K562 treated with DMSO at 1 percent for 48 hours (cell line): ENCODE data around the gene EDNRA. TPM values are rescaled to one million over a fixed set of nuclear protein-coding genes. Genes with fewer than 3 reads are reported as not detected.

Experiments
- total RNA-seq: library from RNA; unstranded; fragments of 300-600 nt; gene quantifications from 2 replicates; pipeline ENCODE4 v1.2.3, GENCODE V29; 2022; ENCODE audit warnings: low replicate concordance; ENCODE audit errors: extremely low read depth

Gene EDNRA
- not detected in 2 replicates for total RNA-seq

GRCh38 chr4:147480891-147481576, at the start of gene EDNRA:
EDNRA (plus strand) TSS chr4:147481097; CDS start chr4:147485682, 4,585 bp downstream.

Other genes with a start within 250 kb of the EDNRA start
- not detected in 2 replicates for gene TMEM184C, start 136.3 kb downstream of the EDNRA start, total RNA-seq
- gene PRMT9, start 203.1 kb downstream of the EDNRA start, total RNA-seq, result not detected in 2 replicates